ENCODE measurements around the gene PLEKHA4. TPM values are rescaled to one million over a fixed set of nuclear protein-coding genes. Genes with fewer than 3 reads are reported as not detected.

The PLEKHA4 gene
- total and polyA plus RNA-seq, 2 of the 13 experiments (the other 11 are each of a cell fraction or from before 2014, with no cell fraction given), result 4.8 to 6.0 TPM

DNA sequence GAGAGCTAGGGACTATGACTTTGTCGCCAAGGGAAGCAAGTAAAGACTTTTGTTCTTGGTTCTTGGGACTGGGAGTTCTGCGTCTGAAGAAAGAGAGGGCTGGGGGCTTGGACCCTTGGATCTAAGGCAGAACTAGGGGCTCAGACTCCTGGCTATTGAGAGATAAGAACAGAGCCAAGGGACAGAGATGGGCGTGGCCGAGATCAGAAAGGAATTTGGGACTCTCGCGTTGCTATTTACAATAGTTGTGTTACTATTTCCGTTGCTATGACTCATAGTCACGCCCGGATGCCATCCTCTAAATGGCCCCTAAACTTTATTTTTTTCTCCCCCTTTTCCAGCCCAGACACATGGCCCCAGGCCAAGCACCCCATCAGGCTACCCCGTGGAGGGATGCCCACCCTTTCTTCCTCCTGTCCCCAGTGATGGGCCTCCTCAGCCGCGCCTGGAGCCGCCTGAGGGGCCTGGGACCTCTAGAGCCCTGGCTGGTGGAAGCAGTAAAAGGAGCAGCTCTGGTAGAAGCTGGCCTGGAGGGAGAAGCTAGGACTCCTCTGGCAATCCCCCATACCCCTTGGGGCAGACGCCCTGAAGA lies 4.6 kb upstream of the PLEKHA4 start (continued):
- TF ChIP-seq FOXO1 (CRISPR knock-in tag; IDR thresholded peaks at IDR 0.05) (peak; percentile 28; the same call in 1 of the 2 replicates), MED1 (CRISPR knock-in tag; IDR thresholded peaks at IDR 0.05) (peak; percentile 61; the same call in 1 of the 2 replicates), ZNF256 (CRISPR knock-in tag; conservative IDR thresholded peaks at IDR 0.05) (no peak), SUZ12 (IDR thresholded peaks at IDR 0.05; ENCODE audit: low read depth, low read length) (no peak), SAFB2 (CRISPR knock-in tag; IDR thresholded peaks at IDR 0.05; ENCODE audit: borderline replicate concordance, low read depth) (0 out of 2 replicates have a peak, but pooled peaks have one; percentile 6), ZNF773 (CRISPR knock-in tag; IDR thresholded peaks at IDR 0.05; ENCODE audit: borderline replicate concordance) (no peak), HNRNPH1 (optimal IDR thresholded peaks at IDR 0.05; ENCODE audit: low read depth, low read length) (no peak), TBL1XR1 (IDR thresholded peaks at IDR 0.05; ENCODE audit: borderline replicate concordance, low read length, partially characterized antibody) (peak; percentile 20), ELF1 (CRISPR knock-in tag; IDR thresholded peaks at IDR 0.05) (no peak), ASH2L (IDR thresholded peaks at IDR 0.05; ENCODE audit: insufficient read length, low read depth, low read length) (peak; percentile 63), ZNF605 (CRISPR knock-in tag; IDR thresholded peaks at IDR 0.05) (no peak), SOX6 (IDR thresholded peaks at IDR 0.05) (no peak), SOX6 (CRISPR knock-in tag; IDR thresholded peaks at IDR 0.05) (peak; percentile 43; the same call in 1 of the 2 replicates), CAMTA2 (CRISPR knock-in tag; IDR thresholded peaks at IDR 0.05; ENCODE audit: borderline replicate concordance) (0 out of 2 replicates have a peak, but pooled peaks have one; percentile 21), ZNF775 (CRISPR knock-in tag; IDR thresholded peaks at IDR 0.05; ENCODE audit: borderline replicate concordance) (0 out of 2 replicates have a peak, but pooled peaks have one; percentile 5), GTF3A (CRISPR knock-in tag; conservative IDR thresholded peaks at IDR 0.05) (no peak), SP1 (IDR thresholded peaks at IDR 0.05) (no peak), SP1 (CRISPR knock-in tag; IDR thresholded peaks at IDR 0.05) (peak; percentile 38; the same call in 1 of the 2 replicates), ZNF350 (CRISPR knock-in tag; IDR thresholded peaks at IDR 0.05; ENCODE audit: borderline replicate concordance, low read depth) (no peak), ATM (IDR thresholded peaks at IDR 0.05; ENCODE audit: borderline replicate concordance) (no peak), MED8 (CRISPR knock-in tag; IDR thresholded peaks at IDR 0.05; ENCODE audit: insufficient replicate concordance) (peak; percentile 26), TSC22D2 (CRISPR knock-in tag; IDR thresholded peaks at IDR 0.05; ENCODE audit: borderline replicate concordance) (0 out of 2 replicates have a peak, but pooled peaks have one; percentile 24), JARID2 (CRISPR knock-in tag; IDR thresholded peaks at IDR 0.05; ENCODE audit: insufficient replicate concordance) (no peak)
- TF ChIP-seq, protein P1, sequence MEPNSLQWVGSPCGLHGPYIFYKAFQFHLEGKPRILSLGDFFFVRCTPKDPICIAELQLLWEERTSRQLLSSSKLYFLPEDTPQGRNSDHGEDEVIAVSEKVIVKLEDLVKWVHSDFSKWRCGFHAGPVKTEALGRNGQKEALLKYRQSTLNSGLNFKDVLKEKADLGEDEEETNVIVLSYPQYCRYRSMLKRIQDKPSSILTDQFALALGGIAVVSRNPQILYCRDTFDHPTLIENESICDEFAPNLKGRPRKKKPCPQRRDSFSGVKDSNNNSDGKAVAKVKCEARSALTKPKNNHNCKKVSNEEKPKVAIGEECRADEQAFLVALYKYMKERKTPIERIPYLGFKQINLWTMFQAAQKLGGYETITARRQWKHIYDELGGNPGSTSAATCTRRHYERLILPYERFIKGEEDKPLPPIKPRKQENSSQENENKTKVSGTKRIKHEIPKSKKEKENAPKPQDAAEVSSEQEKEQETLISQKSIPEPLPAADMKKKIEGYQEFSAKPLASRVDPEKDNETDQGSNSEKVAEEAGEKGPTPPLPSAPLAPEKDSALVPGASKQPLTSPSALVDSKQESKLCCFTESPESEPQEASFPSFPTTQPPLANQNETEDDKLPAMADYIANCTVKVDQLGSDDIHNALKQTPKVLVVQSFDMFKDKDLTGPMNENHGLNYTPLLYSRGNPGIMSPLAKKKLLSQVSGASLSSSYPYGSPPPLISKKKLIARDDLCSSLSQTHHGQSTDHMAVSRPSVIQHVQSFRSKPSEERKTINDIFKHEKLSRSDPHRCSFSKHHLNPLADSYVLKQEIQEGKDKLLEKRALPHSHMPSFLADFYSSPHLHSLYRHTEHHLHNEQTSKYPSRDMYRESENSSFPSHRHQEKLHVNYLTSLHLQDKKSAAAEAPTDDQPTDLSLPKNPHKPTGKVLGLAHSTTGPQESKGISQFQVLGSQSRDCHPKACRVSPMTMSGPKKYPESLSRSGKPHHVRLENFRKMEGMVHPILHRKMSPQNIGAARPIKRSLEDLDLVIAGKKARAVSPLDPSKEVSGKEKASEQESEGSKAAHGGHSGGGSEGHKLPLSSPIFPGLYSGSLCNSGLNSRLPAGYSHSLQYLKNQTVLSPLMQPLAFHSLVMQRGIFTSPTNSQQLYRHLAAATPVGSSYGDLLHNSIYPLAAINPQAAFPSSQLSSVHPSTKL (CRISPR knock-in tag; IDR thresholded peaks at IDR 0.05), result peak; percentile 49
- TF ChIP-seq, protein P2, sequence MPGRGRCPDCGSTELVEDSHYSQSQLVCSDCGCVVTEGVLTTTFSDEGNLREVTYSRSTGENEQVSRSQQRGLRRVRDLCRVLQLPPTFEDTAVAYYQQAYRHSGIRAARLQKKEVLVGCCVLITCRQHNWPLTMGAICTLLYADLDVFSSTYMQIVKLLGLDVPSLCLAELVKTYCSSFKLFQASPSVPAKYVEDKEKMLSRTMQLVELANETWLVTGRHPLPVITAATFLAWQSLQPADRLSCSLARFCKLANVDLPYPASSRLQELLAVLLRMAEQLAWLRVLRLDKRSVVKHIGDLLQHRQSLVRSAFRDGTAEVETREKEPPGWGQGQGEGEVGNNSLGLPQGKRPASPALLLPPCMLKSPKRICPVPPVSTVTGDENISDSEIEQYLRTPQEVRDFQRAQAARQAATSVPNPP (CRISPR knock-in tag; IDR thresholded peaks at IDR 0.05), result no peak
- TF ChIP-seq, protein P3, sequence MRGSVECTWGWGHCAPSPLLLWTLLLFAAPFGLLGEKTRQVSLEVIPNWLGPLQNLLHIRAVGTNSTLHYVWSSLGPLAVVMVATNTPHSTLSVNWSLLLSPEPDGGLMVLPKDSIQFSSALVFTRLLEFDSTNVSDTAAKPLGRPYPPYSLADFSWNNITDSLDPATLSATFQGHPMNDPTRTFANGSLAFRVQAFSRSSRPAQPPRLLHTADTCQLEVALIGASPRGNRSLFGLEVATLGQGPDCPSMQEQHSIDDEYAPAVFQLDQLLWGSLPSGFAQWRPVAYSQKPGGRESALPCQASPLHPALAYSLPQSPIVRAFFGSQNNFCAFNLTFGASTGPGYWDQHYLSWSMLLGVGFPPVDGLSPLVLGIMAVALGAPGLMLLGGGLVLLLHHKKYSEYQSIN (CRISPR knock-in tag; IDR thresholded peaks at IDR 0.05; ENCODE audit: borderline replicate concordance), result no peak
